Measurements from ENCODE around the gene MYLK. TPM values are rescaled to one million over a fixed set of nuclear protein-coding genes. Genes with fewer than 3 reads are reported as not detected.
A peak's percentile ranks its signal among the peaks of the same experiment; 100 is the strongest.

MYLK gene
- total and polyA plus RNA-seq, 2 experiments from 2014 or later = 13.1 to 27.1 TPM

DNA sequence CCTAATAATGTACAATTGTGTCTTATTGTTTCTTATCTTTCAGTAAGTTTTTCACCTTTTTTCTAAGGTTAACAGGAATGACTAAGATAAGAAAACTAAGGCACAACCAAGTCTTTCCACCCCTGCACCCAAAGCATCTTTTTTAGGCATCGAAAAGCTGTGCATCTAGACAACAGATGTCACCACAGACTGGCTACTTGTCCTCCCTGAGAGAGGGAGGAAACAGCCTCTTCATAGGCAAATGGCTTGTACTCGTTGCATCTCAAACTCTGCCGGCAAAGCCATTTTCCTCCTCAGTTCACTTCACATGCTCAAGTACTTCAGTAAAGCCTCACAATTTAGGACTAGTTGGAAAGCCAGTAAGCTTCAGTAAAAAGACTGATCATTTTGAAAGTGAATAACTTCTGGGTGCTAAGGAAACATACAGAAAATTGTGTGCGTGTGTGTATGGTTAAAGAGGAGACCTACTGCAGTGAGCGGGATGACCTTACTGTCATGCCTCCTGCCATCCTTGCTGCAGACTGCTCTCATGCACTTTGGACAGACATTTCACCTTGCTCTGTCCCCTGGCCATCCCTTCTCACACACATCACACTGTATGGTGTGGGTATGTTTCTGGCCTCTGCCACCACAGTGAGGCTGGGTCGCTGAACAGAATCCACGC lies 262.8 kb downstream of the MYLK start:
- Histone ChIP-seq H2AFZ (no peak overlapping the region), H3K27me3 (no peaks in the 10 kb centered on the region), H3K4me1 (ENCODE audit: insufficient read depth) (peaks cover 5% of the 10 kb centered on the region), H3K79me2 (no peaks in the 10 kb centered on the region), H3K9me2 (replicated peaks; ENCODE audit: insufficient read depth) (no peaks in the 10 kb centered on the region), H4K20me1 (ENCODE audit: insufficient read depth, poor library complexity, severe bottlenecking) (no peaks in the 10 kb centered on the region), H3K36me3 (replicated peaks; ENCODE audit: insufficient read depth, low read depth) (no peaks in the 10 kb centered on the region), H3K4me3 (no peak overlapping the region), H3K27ac (peak overlapping the region; percentile 24), H3K9me3 (ENCODE audit: low read depth) (no peaks in the 10 kb centered on the region), H3K4me2 (no peak overlapping the region)
- 87% methylated on average over 7 of the region's 7 CpGs for WGBS (ENCODE audit: low lambda C conversion rate, missing lambda C conversion rate)
- DNase-seq (ENCODE audit: low spot score) = no peak
- TF ChIP-seq EZH2 (IDR thresholded peaks at IDR 0.05; ENCODE audit: borderline replicate concordance) = no peak
- TF ChIP-seq EZH2phosphoT487 (IDR thresholded peaks at IDR 0.05; ENCODE audit: low read depth, severe bottlenecking, unreplicated experiment) = no peak
- TF ChIP-seq, protein P1, sequence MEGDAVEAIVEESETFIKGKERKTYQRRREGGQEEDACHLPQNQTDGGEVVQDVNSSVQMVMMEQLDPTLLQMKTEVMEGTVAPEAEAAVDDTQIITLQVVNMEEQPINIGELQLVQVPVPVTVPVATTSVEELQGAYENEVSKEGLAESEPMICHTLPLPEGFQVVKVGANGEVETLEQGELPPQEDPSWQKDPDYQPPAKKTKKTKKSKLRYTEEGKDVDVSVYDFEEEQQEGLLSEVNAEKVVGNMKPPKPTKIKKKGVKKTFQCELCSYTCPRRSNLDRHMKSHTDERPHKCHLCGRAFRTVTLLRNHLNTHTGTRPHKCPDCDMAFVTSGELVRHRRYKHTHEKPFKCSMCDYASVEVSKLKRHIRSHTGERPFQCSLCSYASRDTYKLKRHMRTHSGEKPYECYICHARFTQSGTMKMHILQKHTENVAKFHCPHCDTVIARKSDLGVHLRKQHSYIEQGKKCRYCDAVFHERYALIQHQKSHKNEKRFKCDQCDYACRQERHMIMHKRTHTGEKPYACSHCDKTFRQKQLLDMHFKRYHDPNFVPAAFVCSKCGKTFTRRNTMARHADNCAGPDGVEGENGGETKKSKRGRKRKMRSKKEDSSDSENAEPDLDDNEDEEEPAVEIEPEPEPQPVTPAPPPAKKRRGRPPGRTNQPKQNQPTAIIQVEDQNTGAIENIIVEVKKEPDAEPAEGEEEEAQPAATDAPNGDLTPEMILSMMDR (IDR thresholded peaks at IDR 0.05; ENCODE audit: poor library complexity) = no peak

DNA sequence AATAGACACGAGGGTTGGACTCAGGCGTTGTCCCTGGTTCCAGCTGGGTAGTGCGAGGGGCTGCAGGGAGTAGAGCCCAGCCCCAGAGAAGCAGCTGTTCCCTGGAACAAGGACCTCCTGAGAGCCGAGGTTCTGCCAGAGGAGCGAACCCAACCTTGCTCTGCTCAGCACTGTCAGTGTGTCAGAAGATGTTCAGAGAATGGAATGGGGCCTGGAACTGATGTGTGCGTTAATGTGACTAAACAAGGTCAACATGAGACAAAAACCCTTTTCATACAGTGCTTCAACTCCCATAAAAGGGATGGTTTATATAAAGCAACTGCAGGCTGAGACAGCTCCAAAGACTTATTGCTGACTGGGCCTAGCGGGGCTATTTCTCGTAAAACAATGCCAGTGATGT lies 263.8 kb downstream of the MYLK start:
- Histone ChIP-seq H3K9me3 (ENCODE audit: low read depth) (no peaks in the 10 kb centered on the region), H3K9me2 (replicated peaks; ENCODE audit: insufficient read depth) (no peaks in the 10 kb centered on the region), H3K4me1 (ENCODE audit: insufficient read depth) (peaks cover 5% of the 10 kb centered on the region), H3K27me3 (no peaks in the 10 kb centered on the region), H3K79me2 (no peaks in the 10 kb centered on the region), H3K4me2 (no peak overlapping the region), H3K27ac (peak overlapping the region; percentile 29), H4K20me1 (ENCODE audit: insufficient read depth, poor library complexity, severe bottlenecking) (no peaks in the 10 kb centered on the region), H3K36me3 (replicated peaks; ENCODE audit: insufficient read depth, low read depth) (no peaks in the 10 kb centered on the region), H3K4me3 (no peak overlapping the region), H2AFZ (no peak overlapping the region)
- TF ChIP-seq EZH2phosphoT487 (IDR thresholded peaks at IDR 0.05; ENCODE audit: low read depth, severe bottlenecking, unreplicated experiment) (no peak), EZH2 (IDR thresholded peaks at IDR 0.05; ENCODE audit: borderline replicate concordance) (no peak)
- TF ChIP-seq, protein P1 (IDR thresholded peaks at IDR 0.05; ENCODE audit: poor library complexity) = no peak
- WGBS (ENCODE audit: low lambda C conversion rate, missing lambda C conversion rate) = 77% methylated on average over 8 of the region's 8 CpGs
- no peak for DNase-seq (ENCODE audit: low spot score)

DNA sequence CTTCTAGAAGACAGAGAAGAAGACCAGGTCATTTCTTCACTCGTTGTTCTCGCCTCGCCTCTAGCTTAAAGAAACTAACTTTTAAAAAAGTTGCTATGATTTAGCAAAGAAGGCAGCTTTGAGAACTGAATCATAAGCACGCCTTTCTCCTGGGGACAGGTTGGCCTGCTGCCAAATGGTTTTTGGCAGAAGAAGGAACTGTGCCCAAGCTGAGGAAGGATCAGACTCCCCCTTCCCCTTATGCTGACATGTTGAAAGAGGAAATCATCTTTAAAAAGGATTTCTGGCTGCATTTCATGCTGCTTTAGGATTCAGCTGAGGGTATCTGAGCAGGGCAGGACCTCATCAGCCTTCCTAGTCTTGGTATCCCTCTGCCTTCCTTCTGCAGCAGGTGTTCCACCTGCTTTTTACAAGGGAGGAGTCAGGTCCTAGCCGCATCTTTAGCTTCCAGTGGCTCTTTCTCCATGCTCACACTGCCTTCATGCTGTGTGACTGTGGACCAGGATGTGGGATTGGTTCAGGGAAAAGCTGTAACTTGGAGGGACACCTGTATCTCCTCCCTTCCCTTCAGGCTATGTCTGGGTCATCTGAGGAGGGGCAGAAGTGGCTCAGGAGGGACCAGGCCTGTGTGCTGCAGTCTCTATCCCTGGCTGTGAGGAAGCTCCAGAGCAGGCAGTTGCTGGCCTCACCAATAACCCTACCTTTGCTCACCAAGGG lies 265.2 kb downstream of the MYLK start:
- no peak overlapping the region for H3K27ac ChIP-seq
- H3K36me3 ChIP-seq (replicated peaks; ENCODE audit: insufficient read depth, low read depth) = no peaks in the 10 kb centered on the region
- H3K4me1 ChIP-seq (ENCODE audit: insufficient read depth) = peaks cover 5% of the 10 kb centered on the region
- 71% methylated on average over 5 of the region's 5 CpGs for WGBS (ENCODE audit: low lambda C conversion rate, missing lambda C conversion rate)
- H3K27me3 ChIP-seq = no peaks in the 10 kb centered on the region
- peak; percentile 58 for DNase-seq (ENCODE audit: low spot score)
- no peak overlapping the region for H2AFZ ChIP-seq
- no peaks in the 10 kb centered on the region for H3K9me2 ChIP-seq (replicated peaks; ENCODE audit: insufficient read depth)
- no peaks in the 10 kb centered on the region for H3K9me3 ChIP-seq (ENCODE audit: low read depth)
- H3K4me3 ChIP-seq = no peak overlapping the region
- H4K20me1 ChIP-seq (ENCODE audit: insufficient read depth, poor library complexity, severe bottlenecking) = no peaks in the 10 kb centered on the region
- H3K79me2 ChIP-seq = no peaks in the 10 kb centered on the region
- H3K4me2 ChIP-seq = no peak overlapping the region
- TF ChIP-seq, protein P1 (IDR thresholded peaks at IDR 0.05; ENCODE audit: poor library complexity) = no peak
- TF ChIP-seq EZH2 (IDR thresholded peaks at IDR 0.05; ENCODE audit: borderline replicate concordance) (no peak), EZH2phosphoT487 (IDR thresholded peaks at IDR 0.05; ENCODE audit: low read depth, severe bottlenecking, unreplicated experiment) (no peak)
